ENCODE data around the gene ATG13. TPM values are rescaled to one million over a fixed set of nuclear protein-coding genes. Genes with fewer than 3 reads are reported as not detected.

ATG13 gene
- total and polyA plus RNA-seq, 2 of the 4 experiments (the other 2 are of a cell fraction), result 43.0 to 49.7 TPM

- H2AK5ac ChIP-seq (ENCODE audit: low read depth, low read length), result no peak overlapping the region
- no peak overlapping the region for H2BK20ac ChIP-seq (ENCODE audit: low read depth, low read length)
- ChIA-PET POLR2A (ENCODE audit: unreplicated experiment) (no interaction called here), CTCF (no interaction called here)
- DNase-seq (no peak), ATAC-seq (ENCODE audit: low read depth) (no peak)
- H4K5ac ChIP-seq (ENCODE audit: low read depth, low read length), result no peak overlapping the region
- no peak overlapping the region for H3K9ac ChIP-seq (ENCODE audit: low read depth, low read length)
- no peak overlapping the region for H4K8ac ChIP-seq (ENCODE audit: low read depth in 2 of 2, low read length in 2 of 2)
- 0 out of 2 replicates have a peak, but pooled peaks cover 3% of the 10 kb centered on the region for H3K9me1 ChIP-seq (ENCODE audit: insufficient read depth, low read length)
- H3K18ac ChIP-seq (ENCODE audit: low read depth, low read length), result no peak overlapping the region
- no peak overlapping the region for H2BK120ac ChIP-seq (ENCODE audit: low read depth, low read length)
- no peak overlapping the region for H2BK5ac ChIP-seq (ENCODE audit: low read depth, low read length, poor library complexity, severe bottlenecking)
- no TSS peak for BruUV-seq (replicated peaks)
- no peak overlapping the region for H3K23ac ChIP-seq (ENCODE audit: low read depth, low read length)
- no peak overlapping the region for H2AK9ac ChIP-seq (replicated peaks; ENCODE audit: low read depth, low read length, poor library complexity)
- no peak overlapping the region for H3K4ac ChIP-seq (ENCODE audit: low read depth, low read length)
- WGBS, 2 experiments (ENCODE audit: extremely low coverage in 2 of 2, insufficient read length in 1 of 2), result no CpG with 5 or more reads among the region's 6 CpGs
- no peak overlapping the region for H4K91ac ChIP-seq (ENCODE audit: insufficient read depth, low read depth, low read length)
- no peak overlapping the region for H2AFZ ChIP-seq (replicated peaks; ENCODE audit: low read length, poor library complexity)
- no peak overlapping the region for H3K56ac ChIP-seq (ENCODE audit: extremely low read depth, insufficient read depth, low read length)
- no peak overlapping the region for H3K4me2 ChIP-seq (ENCODE audit: low read depth, low read length)
- H4K20me1 ChIP-seq (ENCODE audit: insufficient read depth, low read length), result peaks cover 2% of the 10 kb centered on the region; the same call in 1 of the 2 replicates
- H3K36me3 ChIP-seq (ENCODE audit: control insufficient read depth, insufficient read depth, low read length), result peaks cover 33% of the 10 kb centered on the region
- in situ Hi-C loops (cut with MboI; ENCODE audit: low sequenced_read_pairs), result no loop called here
- dilution Hi-C loops (cut with HindIII; ENCODE audit: low sequenced_read_pairs, unreplicated experiment), result no loop called here
- H3K27ac ChIP-seq (ENCODE audit: insufficient read depth, low read length), result no peak overlapping the region
- no peak overlapping the region for H3K14ac ChIP-seq (replicated peaks; ENCODE audit: low read depth, low read length)
- no peak overlapping the region for H3K4me3 ChIP-seq (ENCODE audit: insufficient read depth, low read depth, low read length)
- no peak for TF ChIP-seq ELK1 (IDR thresholded peaks at IDR 0.05; ENCODE audit: borderline replicate concordance, low read depth, low read length)
- TF ChIP-seq MAZ (IDR thresholded peaks at IDR 0.05; ENCODE audit: borderline replicate concordance, low read depth, low read length), result no peak
- no peak for TF ChIP-seq MXI1 (IDR thresholded peaks at IDR 0.05; ENCODE audit: borderline replicate concordance, low read depth, low read length)
- no peak for TF ChIP-seq POLR2A (IDR thresholded peaks at IDR 0.05; ENCODE audit: low read depth, low read length)
- TF ChIP-seq CTCF (conservative IDR thresholded peaks at IDR 0.05; ENCODE audit: low read depth, low read length), result no peak
- no peak for TF ChIP-seq BHLHE40 (IDR thresholded peaks at IDR 0.05; ENCODE audit: low read depth, low read length)
- TF ChIP-seq FOS (IDR thresholded peaks at IDR 0.05; ENCODE audit: low read depth, low read length), result no peak
- no peak overlapping the region for H2BK15ac ChIP-seq (ENCODE audit: low read depth, low read length)
- no peaks in the 10 kb centered on the region for H3K27me3 ChIP-seq (ENCODE audit: control insufficient read depth, insufficient read depth, low read length)
- no peaks in the 10 kb centered on the region for H3K9me3 ChIP-seq (ENCODE audit: control insufficient read depth, insufficient read depth, low read length)
- intact Hi-C loops (cut with micrococcal nuclease), result no loop called here
- H3K4me1 ChIP-seq (ENCODE audit: control insufficient read depth, insufficient read depth, low read length), result no peaks in the 10 kb centered on the region
- peaks cover 32 to 54% of the 10 kb centered on the region in 2 experiments for H3K79me1 ChIP-seq (ENCODE audit: low read depth in 1 of 2, low read length in 2 of 2)
Observed at GRCh38 chr11:46628961-46629360, 11.6 kb downstream of the ATG13 start.

Data from IMR-90 (cell line).